ENCODE measurements around the gene METTL2B. TPM values are rescaled to one million over a fixed set of nuclear protein-coding genes. Genes with fewer than 3 reads are reported as not detected.

The METTL2B gene
- total and polyA plus RNA-seq, 9 donors, result 9.5 to 31.3 (median 20.3) TPM

DNA sequence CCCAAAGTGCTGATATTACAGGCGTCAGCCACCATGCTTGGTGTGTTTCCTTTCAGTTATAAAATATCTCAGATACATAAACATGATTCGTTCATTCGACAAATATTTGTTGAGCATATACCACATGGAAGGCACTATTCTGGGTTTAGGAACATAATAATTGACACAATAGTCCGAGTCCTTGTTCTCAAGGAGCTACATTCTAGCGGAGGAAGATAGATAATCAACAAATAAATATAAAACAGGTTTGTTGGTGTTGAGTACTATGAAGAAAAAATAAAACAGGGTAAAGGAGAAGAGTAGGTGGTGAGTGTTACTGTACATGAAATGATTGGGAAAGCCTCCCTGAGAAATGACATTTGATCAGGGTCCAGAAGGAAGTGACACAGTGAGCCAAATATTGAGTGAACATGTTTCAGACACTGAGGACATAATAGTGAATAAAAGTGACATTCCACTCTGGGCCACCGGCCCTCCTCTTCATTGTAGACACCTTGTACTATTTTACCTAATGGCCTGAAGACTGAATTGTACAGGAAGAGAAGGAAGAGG lies 27.7 kb upstream of the METTL2B start:
- DNase-seq, result no peak
- H3K4me3 ChIP-seq, result no peak overlapping the region
- WGBS, 3 donors, result 89 to 91% (median 90%) methylated on average over 6 of the region's 6 CpGs
- intact Hi-C loops (cut with DNase I), result no loop called here
- no peaks in the 10 kb centered on the region for H3K9me3 ChIP-seq
- peaks cover 7% of the 10 kb centered on the region for H3K4me1 ChIP-seq (ENCODE audit: insufficient read depth)
- H3K27ac ChIP-seq, result no peak overlapping the region
- no peaks in the 10 kb centered on the region for H3K36me3 ChIP-seq
- no peak for TF ChIP-seq POLR2A (IDR thresholded peaks at IDR 0.05)
- no peak for TF ChIP-seq EP300 (IDR thresholded peaks at IDR 0.05)
- no peak for TF ChIP-seq CTCF (IDR thresholded peaks at IDR 0.05)
- no peaks in the 10 kb centered on the region for H3K27me3 ChIP-seq

GRCh38 chr7:128450409-128450808 lies 26.1 kb upstream of the METTL2B start:
- Histone ChIP-seq H3K36me3 (no peaks in the 10 kb centered on the region), H3K4me1 (ENCODE audit: insufficient read depth) (peaks cover 12% of the 10 kb centered on the region), H3K9me3 (no peaks in the 10 kb centered on the region), H3K27ac (no peak overlapping the region), H3K27me3 (no peaks in the 10 kb centered on the region), H3K4me3 (no peak overlapping the region)
- no peak for DNase-seq
- 49 to 62% (median 62%) methylated on average over 4 of the region's 4 CpGs for WGBS, 3 donors
- TF ChIP-seq POLR2A (IDR thresholded peaks at IDR 0.05) (no peak), CTCF (IDR thresholded peaks at IDR 0.05) (no peak), EP300 (IDR thresholded peaks at IDR 0.05) (no peak)
- intact Hi-C loops (cut with DNase I), result loop anchor here in 1 of 4 donors (10.0 kb wide), 1 partner anchor 46 kb away; the partner anchor contains the start of gene IMPDH1

DNA sequence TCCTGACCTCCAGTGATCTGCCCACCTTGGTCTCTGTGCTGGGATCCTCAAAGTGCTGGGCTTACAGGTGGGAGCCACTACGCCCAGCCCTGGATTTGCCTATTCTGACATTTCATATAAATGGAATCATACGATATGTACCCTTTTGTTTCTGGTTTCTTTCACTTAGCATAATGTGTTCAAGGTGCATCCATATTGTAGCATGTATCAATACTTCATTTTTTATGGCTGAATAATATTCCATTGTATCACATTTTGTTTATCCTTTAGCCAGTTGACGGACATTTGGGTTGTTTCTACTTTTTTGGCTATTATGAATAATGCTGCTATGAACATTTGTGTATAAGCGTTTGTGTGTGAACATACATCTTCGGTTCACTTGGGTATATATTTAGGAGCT lies 25.6 kb upstream of the METTL2B start:
- Histone ChIP-seq H3K27ac (no peak overlapping the region), H3K36me3 (no peaks in the 10 kb centered on the region), H3K9me3 (no peaks in the 10 kb centered on the region), H3K4me3 (no peak overlapping the region), H3K4me1 (ENCODE audit: insufficient read depth) (peaks cover 12% of the 10 kb centered on the region), H3K27me3 (no peaks in the 10 kb centered on the region)
- TF ChIP-seq POLR2A (IDR thresholded peaks at IDR 0.05) (no peak), CTCF (IDR thresholded peaks at IDR 0.05) (no peak), EP300 (IDR thresholded peaks at IDR 0.05) (no peak)
- DNase-seq, result no peak
- WGBS, 3 donors, result 94 to 97% (median 95%) methylated on average over 5 of the region's 5 CpGs
- intact Hi-C loops (cut with DNase I), result loop anchor here in 1 of 4 donors (10.0 kb wide), 1 partner anchor 46 kb away; the partner anchor contains the start of gene IMPDH1

- 75 to 88% (median 85%) methylated on average over 1 of the region's 1 CpG for WGBS, 3 donors
- Histone ChIP-seq H3K27ac (no peak overlapping the region), H3K4me3 (no peak overlapping the region), H3K9me3 (no peaks in the 10 kb centered on the region), H3K4me1 (ENCODE audit: insufficient read depth) (peaks cover 13% of the 10 kb centered on the region), H3K27me3 (no peaks in the 10 kb centered on the region), H3K36me3 (no peaks in the 10 kb centered on the region)
- TF ChIP-seq CTCF (IDR thresholded peaks at IDR 0.05), result no peak
- no peak for TF ChIP-seq EP300 (IDR thresholded peaks at IDR 0.05)
- no peak for TF ChIP-seq POLR2A (IDR thresholded peaks at IDR 0.05)
- DNase-seq, result no peak
- intact Hi-C loops (cut with DNase I), result loop anchor here in 1 of 4 donors (10.0 kb wide), 1 partner anchor 48 kb away; the partner anchor contains the start of gene IMPDH1
Measured at GRCh38 chr7:128452552-128452951, 24.0 kb upstream of the METTL2B start.

Data from ovary (tissue), 9 donors.